GM20431 (cell line): Measurements from ENCODE around the gene SLC4A2.
"Not testable (repeated sequence)": the region's sequence is repeated elsewhere in the genome, so short reads cannot be mapped to it uniquely, and the experiment has no call there.

ENCODE experiments used
- in situ Hi-C: fragments of 300-500 bp; cut with MseI, MboI; formaldehyde crosslinking; loops from one replicate; pipeline ENCODE4 v1.15.0; 2020; ENCODE audit warnings: low sequenced_read_pairs; ENCODE audit not compliant: unreplicated experiment

SLC4A2 gene

GRCh38 chr7:151020231-151020630 lies 39.2 kb upstream of the SLC4A2 start:
- in situ Hi-C loops: no loop called here

- in situ Hi-C loops: no loop called here
Measured at GRCh38 chr7:151023232-151023631, 36.2 kb upstream of the SLC4A2 start.

- in situ Hi-C loops: no loop called here
Measured at GRCh38 chr7:151024435-151025056, 34.8 kb upstream of the SLC4A2 start, which contains the start of gene ATG9B. TSS of gene ATG9B (minus strand) at chr7:151024494. CDS start at chr7:151024423, 71 bp downstream.

GRCh38 chr7:151025924-151026671 lies 33.3 kb upstream of the SLC4A2 start:
- in situ Hi-C loops: no loop called here

- in situ Hi-C loops: not testable (repeated sequence)
Measured at GRCh38 chr7:151026771-151027727, 32.3 kb upstream of the SLC4A2 start.

GRCh38 chr7:151027728-151028130 lies 31.7 kb upstream of the SLC4A2 start:
- in situ Hi-C loops: not testable (repeated sequence)

- in situ Hi-C loops: no loop called here
Measured at GRCh38 chr7:151028131-151028947, 31.1 kb upstream of the SLC4A2 start, which contains the start of gene ABCB8. TSS of gene ABCB8 (plus strand) at chr7:151028450. CDS start at chr7:151028516, 66 bp downstream.

GRCh38 chr7:151028948-151029501 lies 30.4 kb upstream of the SLC4A2 start:
- in situ Hi-C loops: no loop called here

GRCh38 chr7:151031011-151031410 lies 28.4 kb upstream of the SLC4A2 start:
- in situ Hi-C loops: no loop called here

- in situ Hi-C loops: no loop called here
Measured at GRCh38 chr7:151032936-151033863, 26.2 kb upstream of the SLC4A2 start.

GRCh38 chr7:151033864-151034249 lies 25.5 kb upstream of the SLC4A2 start:
- in situ Hi-C loops: no loop called here

- in situ Hi-C loops: no loop called here
Measured at GRCh38 chr7:151034312-151035025, 24.9 kb upstream of the SLC4A2 start.

GRCh38 chr7:151035026-151035717 lies 24.2 kb upstream of the SLC4A2 start:
- in situ Hi-C loops: no loop called here

- in situ Hi-C loops: no loop called here
Measured at GRCh38 chr7:151035902-151036301, 23.5 kb upstream of the SLC4A2 start.

- in situ Hi-C loops: no loop called here
Measured at GRCh38 chr7:151038951-151039849, 20.2 kb upstream of the SLC4A2 start.
